Activated CD4-positive, alpha-beta T cell treated with anti-CD3 and anti-CD28 coated beads, Interleukin-2, amount 50 U/mL, for 1 hour (primary cell): Measurements from ENCODE around the gene CCM2.

Source experiments
- DNase-seq: peaks from one replicate; pipeline ENCODE4 v3.0.0-alpha.2; 2020

CCM2 gene

DNA sequence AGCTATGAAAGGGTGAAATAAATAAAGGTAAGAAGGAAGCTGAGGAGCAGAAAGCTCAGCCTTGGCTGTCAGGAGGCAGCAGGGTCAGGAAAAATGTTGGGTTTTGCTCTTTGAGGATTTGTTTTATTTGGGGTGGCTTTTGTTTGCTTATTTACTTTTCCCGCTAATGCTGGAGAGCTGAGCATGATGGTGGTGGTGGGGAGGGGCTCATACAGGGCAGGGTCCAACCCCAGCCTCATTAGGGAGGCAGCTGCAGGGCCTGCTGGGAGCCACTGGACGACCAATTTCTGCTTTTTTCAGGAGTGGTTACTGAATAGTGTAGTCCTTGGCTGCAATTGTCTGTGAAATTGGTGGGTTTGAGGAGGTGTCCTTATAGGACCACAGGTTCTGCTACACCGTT lies 36.3 kb downstream of the CCM2 start:
- DNase-seq: no peak

DNA sequence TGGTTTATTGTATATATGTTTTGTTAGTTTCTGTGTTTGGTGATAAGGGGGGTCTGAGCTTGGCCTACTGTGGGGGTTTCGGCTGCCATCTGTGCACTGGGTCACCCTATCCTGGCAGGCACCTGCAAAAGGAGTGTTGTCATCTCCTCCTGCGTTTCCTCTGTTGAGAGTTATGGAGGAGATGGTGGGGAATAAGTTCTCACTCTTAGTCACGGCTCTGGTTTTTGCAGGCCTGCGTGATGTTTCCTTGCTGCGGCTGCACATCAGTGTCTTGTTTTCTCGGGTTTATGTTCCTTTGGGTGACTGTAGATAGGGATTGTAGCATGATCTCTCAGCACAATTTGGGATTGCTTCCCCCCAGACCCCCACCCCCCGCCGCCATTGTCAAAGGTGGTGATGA lies 36.8 kb downstream of the CCM2 start:
- DNase-seq: no peak

DNA sequence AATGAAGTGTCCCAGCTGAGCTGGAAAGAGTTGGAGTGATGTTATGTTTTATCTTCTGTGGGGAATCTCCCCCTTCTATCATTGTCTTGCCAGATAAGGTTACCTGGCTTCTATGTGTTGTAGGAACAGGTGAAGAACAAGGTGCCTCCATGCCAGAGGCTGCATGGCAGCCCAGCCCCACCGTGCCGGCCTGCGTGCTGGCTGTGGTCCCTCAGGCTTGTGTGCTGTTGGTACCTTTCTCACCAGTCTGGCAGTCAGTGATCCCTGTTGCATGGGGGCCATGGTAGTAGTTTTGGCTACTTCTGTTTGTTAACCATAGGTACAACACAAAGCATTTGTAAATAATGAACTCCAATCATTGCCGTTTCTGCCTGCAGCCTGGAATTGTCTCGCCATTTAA lies 37.9 kb downstream of the CCM2 start:
- no peak for DNase-seq

DNA sequence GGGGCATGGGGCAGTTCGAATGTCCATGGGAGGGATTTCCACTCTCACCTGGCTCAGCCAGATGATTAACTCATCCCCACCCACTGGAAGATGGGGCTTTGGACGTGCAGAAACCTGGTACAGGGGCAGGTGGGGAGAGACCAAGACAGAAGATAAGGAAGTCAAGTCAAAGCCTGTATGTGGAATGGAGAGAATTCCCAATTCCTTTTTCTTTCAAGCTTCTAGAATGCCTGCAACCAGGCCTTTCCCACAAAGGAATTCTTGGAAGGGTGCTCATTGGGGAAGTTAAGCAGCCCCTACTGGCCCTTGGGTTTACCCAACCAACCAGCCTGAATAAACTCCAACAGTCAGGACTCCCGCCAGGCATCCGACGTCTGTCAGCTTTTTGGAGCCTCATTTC lies 39.1 kb downstream of the CCM2 start:
- DNase-seq: no peak

DNA sequence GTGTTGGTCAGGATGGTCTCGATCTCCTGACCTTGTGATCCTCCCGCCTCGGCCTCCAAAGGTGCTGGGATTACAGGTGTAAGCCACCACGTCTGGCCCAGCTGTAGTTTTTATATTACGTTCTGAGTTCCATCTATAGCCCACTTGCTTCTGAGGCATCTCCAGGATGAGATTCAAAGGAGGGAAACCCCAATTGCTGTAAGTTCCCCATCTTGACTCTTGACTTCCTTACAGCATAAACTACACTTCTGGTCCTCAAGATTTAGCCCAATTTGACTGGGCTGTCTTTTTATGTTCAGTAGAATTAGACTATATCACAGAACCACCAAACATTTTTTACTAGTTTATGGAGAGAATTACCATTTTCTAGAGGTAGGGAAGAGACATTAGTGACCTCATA lies 44.3 kb downstream of the CCM2 start:
- DNase-seq: no peak

DNA sequence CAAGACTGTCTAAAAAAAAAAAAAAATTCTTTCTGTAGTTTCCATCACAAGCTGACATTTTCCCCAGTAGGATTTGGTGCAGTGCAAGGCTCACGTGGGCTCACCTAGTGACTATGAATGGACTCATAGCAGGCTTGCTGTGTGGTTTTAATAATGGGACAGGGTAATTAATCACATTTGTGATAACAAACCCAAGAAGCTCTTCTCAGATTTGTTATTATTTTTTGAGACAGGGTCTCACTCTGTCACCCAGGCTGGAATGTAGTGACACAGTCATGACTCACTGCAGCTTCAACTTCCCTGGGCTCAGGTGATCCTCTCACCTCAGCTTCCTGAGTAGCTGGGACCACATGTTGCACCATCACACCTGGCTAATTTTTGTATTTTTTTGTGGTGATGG lies 48.7 kb downstream of the CCM2 start:
- DNase-seq: no peak

DNA sequence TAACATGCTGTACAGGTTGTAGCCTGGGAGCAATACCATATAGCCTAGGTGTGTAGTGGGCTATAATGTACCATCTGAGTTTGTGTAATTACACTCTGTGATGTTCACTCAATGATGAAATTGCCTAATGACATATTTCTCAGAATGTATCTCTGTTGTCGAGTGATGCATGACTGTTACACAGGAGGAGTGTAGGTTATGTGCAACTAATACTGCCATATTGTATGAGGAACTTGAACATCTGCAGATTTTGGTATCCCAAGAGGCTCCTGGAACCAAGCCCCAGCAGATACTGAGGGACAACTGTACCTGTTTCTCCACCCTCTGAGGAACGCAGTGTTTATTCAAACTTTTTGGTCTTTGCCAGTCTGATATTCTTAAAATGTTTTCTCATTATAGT lies 50.2 kb downstream of the CCM2 start:
- no peak for DNase-seq

DNA sequence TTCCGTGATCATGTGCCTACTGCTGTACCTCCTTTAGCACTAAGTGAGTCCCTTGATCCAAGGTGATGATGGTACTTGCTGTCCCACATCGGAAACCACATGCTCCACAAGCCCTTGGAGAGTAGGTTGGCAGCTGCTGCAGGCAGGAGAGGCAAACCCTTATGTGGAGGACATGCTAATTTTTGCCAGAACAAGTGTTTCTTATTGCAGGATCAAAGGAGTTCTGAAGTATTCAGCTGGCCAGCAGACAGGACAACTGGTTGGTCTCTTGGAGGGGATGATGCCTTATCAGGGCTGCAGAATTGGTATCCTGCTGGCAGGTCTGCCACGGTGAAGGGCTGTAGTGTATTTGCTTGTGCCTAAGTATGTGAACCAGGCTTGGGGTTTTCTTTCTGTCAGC lies 52.0 kb downstream of the CCM2 start:
- DNase-seq: no peak

DNA sequence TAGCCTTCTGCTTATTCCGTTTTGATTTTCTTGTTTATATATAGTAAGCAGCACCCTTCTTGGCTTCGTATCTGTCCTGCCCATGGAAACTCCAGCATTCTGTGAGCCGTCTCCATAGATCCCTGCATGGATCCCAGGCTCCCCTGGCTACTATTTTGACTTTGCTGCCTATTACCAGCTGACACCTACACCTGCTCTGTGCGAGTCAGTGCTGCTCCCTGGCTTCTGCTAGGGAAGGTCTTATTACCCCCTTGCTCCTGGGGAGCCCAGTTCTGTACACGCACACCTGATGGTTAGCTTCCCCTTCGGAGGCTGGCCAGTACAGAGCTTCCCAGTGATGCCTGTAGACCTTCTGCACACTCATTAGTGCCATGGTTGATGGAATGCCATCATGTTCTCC lies 53.4 kb downstream of the CCM2 start:
- no peak for DNase-seq

DNA sequence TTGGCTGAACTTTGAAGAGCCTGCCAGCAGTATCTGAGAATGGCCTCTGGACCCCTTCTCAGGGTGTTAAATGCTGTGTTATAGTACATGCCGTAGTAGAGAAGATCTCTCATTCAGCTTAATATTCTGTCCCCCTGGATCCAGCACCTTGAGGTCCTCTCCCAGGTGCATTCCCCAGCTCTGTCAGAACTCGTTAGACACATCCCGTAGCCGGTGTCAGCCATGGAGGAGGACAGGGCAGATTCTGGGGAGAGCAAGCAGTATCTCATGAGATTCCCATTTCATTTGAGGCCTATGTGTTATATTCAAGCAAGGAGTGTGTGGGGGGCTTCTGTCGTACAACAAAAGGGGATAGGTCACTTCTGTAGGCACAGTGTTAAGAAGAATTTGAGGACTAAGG lies 53.9 kb downstream of the CCM2 start:
- no peak for DNase-seq

DNA sequence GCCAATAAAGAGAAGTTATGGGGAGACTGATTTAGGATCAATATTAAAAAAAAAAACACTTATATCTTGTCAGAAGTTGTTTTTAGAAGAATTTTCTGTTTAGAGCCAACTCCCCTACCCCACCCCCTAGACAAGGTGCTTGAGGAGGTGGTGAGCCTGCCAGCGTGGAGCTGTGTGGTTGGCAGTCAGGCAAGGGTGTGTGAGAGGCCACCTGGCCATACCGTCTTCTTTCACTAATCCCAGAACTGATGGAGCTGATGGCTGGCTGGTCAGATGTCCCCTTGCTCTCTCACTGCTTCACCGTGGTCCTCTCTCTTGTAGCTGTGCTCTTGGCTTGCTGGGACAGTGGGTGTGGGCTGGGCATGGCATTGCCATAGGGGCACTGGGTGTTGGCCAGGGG lies 54.4 kb downstream of the CCM2 start:
- no peak for DNase-seq

DNA sequence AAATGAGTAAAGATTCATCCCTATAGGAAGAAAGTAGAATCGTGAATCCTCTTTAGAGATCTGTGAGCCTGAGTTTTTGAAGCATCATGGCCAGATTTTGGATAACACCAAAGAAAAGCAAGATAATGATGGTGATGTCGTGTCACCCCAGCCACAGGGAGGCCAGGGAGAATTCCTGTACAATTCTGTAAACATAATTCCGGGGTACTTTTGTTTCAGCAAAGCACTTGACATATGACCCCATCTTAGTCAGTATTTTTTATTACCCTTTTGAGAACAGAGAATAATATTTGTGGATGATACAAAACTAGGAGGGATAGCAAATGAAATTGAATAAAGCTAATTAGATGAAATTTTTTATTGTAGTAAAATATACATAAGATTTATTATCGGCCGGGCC lies 55.0 kb downstream of the CCM2 start:
- no peak for DNase-seq

DNA sequence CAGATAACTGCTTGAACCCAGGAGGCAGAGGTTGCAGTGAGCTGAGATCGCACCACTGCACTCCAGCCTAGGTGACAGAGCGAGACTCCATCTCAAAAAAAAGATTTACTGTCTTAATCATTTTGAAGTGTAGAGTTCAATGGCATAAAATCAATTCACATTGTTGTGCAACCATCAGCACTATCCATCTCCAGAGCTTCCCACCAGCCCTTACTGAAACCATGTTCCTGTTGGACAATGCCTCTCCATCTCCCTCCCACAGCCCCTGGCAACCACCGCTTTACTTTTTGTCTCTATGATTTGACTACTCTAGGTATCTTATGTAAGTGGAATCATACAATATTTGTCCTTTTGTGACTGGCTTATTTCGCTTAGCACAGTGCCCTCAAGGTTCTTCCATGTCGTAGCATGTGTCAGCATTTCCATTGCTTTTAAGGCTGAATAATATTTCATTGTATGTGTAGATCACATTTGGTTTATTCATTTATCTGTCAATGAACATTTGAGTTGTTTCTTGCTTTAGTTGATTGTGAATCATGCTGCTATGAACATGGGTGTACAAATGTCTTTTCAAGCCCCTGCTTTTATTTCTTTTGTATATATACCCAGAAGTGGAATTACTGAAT lies 55.7 kb downstream of the CCM2 start:
- no peak for DNase-seq

DNA sequence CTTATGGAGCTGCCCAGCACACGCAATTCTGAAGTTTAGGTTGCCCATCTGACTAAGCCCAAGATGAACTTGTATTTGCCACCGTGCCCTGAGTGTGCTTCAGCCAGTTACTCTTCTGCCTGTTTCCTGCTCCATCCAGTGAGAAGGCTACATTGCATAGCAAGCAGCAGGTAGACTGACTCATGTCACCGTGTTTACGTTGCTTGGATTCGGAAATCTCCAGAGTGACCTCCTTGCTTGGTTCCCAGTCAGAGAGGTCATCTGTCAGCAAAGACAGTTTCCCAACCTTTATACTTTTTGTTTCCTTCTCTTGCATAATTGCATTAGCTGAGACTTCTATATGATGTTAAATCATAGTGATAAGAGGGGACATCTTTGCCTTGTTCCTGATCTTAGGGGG lies 57.9 kb downstream of the CCM2 start:
- DNase-seq: no peak

DNA sequence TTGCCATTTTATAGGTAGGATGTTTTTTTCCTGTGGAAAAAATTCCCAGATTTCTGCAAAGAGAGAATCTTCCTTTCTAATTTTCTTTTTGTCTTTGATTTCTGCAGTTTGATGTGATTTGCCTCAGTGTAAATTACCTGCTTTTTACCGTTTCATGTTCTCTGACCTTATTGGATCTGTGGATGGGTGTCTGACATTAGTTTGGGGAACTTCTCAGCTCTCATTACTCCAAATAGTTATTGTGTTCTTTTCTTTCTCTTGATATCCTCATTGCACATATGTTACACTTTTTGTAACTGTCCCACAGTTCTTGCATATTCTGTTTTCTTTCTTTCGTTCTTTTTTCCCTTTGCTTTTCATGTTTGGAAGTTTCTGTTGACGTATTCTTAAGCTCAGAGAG lies 60.3 kb downstream of the CCM2 start:
- no peak for DNase-seq

DNA sequence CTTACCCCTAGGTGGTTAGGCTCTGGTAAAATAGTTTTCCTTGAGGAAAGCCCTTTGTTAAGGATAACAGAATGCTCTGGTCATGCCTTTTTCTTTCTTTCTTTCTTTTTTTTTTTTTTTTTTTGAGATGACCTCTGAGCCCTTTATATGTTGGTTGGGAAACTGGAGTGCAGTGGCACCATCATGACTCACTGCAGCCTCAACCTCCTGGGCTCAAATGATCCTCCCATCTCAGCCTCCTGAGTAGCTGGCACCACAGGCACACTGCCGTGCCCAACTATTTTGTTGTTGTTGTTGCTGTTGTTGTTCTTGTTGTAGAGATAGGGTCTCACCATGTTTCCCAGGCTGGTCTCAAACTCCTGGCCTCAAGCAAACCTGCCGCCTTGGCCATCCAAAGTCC lies 61.4 kb downstream of the CCM2 start:
- DNase-seq: no peak

DNA sequence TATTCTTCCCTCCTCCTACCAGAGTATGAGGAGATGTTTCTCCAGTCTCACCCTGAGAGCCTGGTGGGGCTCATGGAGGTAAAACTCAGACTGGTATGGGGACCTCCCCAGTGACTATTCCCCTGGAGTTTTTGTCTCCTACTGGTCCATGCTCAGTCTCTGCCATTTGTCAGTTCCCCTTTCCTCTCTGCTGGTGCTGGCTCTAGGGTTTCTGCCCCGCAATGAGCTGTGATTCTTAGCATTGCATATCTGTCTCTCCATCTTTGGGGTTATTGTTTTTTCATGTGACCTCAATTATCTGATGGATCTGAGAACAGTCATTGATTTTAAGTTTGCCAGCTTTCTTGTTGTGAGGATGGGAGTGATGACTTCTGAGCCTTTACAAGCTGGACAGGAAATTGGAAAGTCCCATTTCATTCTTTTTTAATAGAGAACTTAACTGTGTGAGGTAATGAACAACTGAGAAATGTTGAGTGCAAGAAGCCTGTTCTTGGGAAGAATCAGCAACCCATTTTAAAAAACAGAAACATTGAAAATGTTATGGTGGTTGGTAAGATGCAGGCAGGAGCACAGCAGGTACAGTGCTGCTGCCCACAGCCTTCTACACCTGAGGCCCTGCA lies 61.9 kb downstream of the CCM2 start:
- DNase-seq: no peak

DNA sequence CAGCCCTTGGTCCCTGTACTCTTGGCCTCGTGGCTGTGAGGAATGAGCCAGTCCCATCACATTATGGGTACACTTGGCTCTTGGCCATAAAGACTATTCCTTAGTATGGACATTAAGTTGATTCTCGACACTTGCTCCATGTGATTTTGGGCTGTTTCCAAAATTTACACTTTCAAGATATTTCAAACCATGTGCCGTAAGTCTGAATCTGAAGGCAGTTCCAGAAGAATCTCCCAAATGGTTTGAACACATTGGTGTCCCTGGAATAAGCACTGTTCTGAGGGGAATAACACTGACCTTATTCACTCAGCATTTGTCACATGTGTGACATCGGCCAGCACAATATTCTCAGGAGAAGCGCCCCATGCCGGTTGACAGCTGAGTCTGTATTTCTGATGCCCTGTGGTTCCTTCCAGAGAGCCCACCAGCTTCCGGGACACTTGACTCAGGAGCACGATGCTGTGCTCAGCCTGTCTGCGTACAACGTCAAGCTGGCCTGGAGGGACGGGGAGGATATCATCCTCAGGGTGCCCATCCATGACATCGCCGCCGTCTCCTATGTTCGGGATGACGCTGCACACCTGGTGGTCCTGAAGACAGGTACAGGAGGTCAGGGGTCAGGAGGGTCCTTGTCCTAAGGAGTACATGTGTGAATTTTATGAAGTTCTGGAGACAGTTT lies 64.2 kb downstream of the CCM2 start:
- DNase-seq: no peak

DNA sequence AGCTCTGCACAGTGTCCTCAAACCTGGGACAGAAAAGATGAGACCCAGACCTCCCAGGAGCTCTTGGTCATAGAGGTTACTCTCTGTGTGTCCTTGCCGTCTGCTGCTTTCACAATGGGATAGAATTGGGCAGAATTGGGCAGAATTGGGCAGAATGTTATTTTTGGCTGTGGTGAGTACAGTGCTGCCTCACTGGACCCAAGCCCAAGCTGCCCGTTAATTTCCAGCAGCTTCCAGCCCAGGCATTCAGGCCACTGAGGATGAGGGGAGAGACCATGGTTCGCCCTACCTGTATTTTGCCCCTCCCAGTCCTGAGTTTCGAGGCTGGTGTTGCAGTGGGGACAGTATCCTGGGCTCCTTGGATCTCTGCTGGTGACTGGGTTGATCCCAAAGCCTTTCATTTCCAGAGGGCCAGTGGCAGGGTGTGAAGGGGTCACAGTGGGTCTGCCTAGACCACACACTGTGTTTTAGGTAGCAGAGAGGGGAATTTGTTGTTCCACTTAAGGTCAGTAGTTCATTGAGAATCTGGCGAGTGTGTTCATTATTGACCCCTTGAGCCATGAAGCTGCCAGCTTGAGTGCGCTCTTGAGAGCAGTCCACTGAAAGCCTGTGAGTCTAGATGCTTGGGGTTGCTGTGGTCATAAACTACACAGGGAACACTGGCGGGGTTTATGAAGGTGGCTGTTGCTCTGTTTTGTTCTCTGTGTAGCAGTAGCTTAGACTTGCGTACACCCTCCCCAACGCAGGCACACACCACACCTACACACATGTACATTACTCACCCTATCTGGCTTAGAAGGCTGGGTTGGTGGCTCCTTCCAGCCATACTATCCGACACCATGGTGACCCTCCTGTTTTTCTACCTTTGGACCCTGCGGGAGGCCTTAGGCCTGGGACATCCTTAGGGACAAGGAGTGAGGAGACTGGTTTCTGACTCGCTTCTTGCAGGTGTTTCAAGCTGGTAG lies 65.3 kb downstream of the CCM2 start:
- no peak for DNase-seq

DNA sequence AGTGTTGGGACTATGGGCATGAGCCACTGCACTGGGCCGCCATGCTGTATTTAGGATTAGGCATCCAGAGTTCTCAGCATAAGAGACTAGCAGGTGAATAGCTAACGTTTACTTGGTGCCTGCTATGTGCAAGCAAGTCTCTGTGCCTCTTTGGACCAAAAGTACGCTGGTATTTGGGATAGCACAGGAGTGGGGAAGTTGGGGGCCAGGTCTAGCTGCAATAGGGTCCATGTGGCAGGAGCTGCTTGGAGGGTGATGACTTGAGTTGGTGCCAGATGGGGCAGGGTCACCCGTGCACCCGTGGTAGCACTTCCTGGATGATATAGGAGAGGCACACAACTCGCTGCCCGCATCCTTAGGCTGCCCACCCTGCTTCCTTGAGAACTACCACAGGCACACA lies 66.4 kb downstream of the CCM2 start:
- no peak for DNase-seq

DNA sequence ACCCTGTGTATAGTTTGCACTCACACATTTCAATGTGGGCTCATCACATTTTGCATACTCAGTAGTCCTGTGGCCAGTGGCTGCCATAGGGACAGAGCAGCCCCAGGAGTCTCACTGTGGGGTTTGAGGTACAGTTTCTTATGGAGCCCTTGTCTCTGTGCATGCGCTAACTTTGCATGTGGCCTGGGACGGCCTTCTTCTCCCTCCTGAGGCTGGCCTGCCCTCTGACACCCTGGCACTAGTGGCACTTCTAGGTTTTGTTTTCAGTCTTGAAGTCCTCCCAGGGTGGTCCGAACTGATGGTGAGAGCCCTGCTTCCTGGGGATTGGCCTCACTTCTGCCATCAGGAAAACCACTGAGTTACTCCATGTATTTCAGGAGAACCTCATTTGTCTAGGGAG lies 67.6 kb downstream of the CCM2 start:
- no peak for DNase-seq

DNA sequence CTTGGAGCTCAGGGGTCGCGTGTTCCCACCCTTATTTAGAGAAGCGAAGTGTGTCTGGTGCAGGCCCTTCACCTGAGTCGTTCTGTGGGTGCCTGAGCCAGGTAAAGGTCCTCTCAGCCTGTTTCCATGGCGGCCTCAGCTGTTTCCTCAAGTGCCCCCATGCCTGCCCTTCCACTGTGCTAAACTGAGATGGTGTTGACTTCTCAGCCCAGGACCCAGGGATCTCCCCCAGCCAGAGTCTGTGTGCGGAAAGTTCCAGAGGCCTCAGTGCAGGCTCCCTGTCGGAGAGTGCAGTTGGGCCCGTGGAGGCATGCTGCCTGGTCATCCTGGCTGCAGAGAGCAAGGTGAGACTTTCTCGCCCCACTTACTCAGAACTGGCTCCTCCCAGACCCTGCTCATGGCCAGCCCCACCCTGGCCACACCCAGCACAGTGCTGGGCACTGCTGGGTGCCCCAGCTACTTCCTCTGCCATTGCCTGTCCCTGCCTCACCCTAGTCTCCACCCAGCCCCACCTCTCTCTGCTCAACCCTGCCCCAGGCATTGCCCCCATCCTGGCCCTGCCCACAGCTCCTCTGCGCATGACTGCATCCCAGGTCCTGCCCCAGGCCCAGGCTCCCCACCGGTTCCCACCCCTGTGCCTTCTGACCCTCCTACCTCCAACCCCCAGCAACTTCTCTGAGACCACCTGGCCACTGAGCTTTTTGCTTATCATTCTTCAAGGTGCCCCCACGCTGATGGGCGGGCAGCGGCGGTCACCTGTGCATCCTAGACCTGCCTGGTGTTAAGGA lies 68.4 kb downstream of the CCM2 start:
- no peak for DNase-seq
